HG03521 (cell line): ENCODE measurements around the gene FOSB.
"Not testable (repeated sequence)": the region's sequence is repeated elsewhere in the genome, so short reads cannot be mapped to it uniquely, and the experiment has no call there.

ENCODE experiments used
- ATAC-seq: cut with Tn5 transposase; IDR thresholded peaks from one replicate; pipeline ENCODE4 v1.9.1; 2021; ENCODE audit warnings: mild to moderate bottlenecking, moderate library complexity; ENCODE audit not compliant: unreplicated experiment

The FOSB gene

DNA sequence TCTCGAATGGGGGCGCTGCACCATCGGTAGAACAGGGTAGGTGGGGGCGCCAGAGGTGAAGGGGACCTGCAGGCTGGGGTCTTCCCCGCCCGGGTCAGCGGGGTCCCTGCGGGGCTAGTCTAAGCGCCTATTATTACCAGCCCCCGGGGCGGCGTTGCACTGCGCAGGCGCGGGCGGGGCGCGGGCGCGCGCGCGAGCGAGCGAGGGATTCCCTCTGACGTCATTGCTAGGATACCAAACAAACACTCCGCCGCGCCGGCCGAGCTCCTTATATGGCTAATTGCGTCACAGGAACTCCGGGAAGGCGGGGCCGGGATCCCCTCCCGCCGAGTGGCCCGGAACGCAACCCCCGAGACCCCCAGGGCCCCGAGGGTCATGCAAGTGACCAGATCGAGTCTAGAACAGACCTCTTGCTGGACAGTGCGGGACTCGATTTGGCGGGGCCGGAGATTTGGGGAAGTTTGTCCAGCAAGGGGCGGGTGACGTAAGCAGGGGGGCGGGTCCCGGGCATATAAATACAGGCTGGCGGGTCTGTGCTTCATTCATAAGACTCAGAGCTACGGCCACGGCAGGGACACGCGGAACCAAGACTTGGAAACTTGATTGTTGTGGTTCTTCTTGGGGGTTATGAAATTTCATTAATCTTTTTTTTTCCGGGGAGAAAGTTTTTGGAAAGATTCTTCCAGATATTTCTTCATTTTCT is at the start of gene FOSB:
TSS of gene FOSB (plus strand) at position 541 of the 703 bp plus-strand sequence. CDS start 591 bp downstream, outside the sequence.
- ATAC-seq = peak; percentile 42

DNA sequence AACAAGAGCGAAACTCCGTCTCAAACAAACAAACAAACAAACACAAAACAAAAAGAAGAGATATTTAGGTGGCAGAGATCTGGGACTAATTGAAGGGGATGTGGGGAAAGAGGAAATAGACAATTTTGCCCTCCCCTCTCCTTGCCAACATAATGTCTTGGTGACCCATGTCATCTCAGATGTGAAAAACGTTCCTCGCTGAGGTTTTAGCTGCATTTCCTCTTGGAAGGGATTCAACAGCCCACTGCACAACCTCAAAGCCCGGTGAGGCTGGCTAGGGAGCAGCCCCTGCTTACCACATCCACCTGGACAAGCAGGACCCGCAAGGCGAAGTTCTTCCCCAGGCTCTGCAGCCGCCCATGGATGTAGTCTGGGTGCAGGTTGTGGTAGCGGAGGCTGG is 49.0 kb upstream of the FOSB start:
- no peak for ATAC-seq

DNA sequence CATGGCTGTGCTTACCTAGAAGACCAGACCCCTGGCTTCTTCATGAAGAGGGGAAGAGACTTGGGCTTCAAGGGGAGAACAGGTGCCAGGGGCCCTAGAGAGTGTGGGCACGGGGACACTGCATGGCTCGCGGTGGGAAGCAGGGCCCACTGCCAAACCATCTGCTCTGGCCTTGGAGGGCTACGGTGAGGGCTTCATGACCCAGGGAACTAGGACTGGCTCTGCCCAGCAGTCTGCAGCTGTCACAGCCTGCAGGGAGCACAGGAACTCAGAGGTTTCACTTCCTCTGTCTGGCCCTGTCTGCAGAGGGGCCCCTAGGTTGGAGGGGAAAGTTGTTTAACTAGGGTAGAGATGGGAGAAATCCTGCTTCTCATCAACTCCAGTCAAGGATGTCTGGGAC is 48.4 kb upstream of the FOSB start:
- ATAC-seq = peak; percentile 42

DNA sequence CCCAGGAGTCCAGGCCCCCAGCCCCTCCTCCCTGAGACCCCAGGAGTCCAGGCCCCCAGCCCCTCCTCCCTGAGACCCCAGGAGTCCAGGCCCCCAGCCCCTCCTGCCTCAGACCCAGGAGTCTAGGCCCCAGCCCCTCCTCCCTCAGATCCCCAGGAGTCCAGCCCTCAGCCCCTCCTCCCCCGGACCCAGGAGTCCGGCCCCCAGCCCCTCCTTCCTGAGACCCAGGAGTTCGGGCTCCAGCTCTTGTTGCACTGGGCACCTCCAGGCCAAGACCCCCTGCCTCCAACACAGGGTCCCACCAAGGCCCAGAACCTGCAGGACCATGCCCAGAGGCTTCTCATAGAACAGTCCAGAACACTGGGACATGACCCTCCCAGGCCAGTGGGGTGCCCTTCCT is 47.9 kb upstream of the FOSB start:
- no peak for ATAC-seq

DNA sequence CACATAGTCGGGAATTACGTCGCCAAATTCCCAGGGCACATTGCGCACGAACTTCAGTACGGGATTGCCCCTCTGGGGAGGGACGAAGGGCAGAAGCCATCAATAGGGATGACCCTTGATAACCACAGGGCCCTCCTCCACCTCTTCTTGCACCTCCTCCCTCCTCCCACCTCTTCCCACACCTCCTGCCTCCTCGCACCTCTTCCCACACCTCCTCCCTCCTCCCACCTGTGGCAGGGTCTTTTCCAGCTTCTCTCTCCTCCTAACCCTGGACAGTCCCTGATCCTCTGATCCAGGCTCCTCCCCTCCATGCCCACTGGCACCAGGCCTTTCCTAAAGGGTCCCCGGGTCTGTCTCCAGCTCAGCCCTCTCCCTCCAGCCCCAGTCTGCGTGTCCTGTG is 47.4 kb upstream of the FOSB start:
- ATAC-seq = no peak

DNA sequence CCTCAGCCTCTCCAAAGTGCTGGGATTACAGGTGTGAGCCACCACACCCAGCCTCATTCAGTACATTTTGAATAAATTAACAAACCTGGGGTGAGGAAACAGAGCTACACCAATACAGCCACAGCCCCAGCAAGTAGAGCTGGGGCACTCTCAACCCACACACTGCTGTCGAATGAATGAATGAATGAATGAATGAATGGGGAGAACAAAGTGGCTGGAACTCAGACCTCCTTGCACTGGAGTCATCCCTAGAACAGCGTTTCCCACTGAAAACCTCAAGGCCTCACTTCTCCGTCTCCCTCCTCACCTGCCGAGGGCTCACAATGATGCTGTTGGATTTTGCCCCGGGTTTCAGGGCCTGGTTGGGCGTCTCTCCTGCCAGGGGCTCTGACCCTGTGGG is 46.9 kb upstream of the FOSB start:
- no peak for ATAC-seq

DNA sequence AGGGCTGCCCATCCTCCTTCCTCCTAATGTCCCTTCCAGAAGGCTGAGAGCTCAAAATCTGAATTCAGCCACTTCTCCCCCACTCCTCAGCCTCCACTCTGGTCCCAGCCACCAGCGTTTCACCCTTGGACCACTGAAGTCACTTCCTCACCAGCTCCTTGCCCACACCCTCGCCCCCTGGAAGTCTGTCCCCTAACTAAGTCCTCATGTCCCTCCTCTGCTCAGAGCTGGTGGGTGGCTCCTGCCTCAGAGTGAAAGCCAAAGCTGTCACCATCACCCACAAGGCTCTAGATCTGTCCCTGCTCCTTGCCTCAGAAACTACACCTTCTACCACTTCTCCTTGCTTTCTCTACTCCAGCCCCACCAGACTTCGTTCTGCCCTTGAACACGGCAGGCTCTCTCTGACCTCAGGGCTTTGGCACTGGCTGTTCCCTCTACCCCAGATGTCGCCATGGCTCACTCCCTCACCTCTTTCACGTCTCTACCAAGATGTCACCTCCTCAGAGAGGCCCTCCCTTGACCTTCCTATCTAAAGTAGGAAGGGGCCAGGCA is 45.8 kb upstream of the FOSB start:
- ATAC-seq = no peak

DNA sequence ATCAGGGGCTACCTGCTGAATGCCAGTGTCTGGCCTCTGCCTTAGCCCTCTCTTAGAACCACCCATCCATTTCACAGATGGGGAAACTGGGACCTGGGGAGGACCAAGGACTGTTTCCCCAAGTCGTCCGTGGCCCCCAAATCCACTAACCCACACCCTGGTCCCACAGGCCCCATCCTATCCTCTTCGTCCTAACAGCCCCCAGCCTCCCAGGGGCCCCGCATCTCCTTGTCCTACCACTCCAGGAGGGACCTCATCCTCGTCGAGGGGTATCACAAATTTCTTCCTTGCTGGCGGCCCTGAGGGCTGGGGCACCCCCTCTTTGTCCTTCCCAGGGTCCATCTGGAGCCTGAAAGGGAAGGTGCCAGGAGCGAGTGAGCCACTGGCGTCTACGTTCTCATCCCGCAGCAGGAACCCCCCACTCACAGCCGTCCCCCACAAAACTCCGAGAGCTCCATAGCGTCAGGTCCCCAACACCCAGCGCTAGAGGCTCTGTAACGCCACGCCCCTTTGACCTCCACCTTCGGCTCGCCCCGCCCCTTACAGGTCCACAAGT is 44.7 kb upstream of the FOSB start:
- no peak for ATAC-seq

DNA sequence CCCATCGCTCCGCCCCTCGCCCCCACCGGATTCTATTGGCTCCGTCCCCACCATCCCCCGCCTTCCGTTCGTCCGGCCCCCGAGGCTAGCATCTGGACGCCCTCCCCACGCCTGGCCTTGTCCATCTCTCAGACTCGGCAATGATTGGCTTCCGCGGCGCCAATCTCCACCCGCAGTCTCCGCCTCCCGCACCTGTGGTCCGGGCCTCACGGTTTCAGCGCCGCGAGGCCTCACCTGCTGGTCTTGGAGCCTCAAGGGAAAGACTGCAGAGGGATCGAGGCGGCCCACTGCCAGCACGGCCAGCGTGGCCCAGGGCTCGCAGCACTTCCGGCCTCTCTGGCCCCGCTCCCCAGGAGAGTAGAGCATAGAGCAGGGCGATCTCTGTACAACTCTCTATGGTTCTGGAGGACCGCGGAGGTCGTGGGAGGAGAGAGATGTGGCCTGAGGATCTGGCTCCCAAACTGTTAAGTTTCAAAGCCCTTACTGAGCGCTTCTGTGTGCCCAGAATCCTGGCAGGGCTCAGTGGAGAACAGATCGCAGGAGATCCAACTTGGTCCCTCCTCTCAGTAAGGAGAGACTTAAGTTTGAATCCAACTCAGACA is 44.1 kb upstream of the FOSB start, which contains the start of gene ERCC1:
TSS of gene ERCC1 (minus strand) at position 329 of the 602 bp plus-strand sequence. CDS start 543 bp downstream, outside the sequence.
- peak; percentile 62 for ATAC-seq

DNA sequence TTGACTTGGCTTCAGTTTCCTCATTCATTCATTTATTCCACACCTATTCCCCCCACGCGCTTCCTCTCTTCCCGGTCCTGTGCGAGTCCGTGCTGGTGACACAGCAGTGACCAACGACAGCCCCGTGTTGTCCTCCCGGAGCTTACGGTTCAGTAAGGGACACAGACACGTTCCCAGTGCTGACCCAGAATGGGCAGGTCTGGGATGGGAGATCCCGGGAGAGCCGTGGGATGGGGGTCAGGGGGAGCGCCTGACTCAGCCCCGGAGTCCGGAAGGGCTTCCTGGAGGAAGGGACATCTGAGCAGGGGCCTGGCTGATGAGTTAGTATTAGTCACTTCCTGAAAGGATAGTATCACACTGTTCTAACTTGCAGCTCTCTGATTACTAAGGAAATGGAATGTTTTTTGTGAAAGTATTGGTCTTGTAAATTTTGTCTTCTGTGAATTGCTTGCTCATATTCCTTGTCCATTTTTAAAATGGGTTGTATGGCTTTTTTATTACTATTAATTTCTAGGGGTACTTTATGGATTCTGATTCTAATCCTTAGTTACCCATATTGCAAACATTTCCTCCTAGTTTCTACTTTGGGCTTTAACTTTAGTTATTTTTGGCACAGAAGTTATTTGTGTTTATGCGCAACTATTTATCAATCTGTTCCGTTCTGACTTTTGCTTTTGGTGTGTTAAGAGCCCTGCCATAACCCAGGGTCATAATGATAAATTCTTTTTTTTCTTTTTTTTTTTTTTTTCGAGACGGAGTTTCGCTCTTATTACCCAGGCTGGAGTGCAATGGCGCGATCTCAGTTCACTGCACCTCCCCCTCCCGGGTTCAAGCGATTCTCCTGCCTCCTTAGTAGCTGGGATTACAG is 43.4 kb upstream of the FOSB start:
- no peak for ATAC-seq

DNA sequence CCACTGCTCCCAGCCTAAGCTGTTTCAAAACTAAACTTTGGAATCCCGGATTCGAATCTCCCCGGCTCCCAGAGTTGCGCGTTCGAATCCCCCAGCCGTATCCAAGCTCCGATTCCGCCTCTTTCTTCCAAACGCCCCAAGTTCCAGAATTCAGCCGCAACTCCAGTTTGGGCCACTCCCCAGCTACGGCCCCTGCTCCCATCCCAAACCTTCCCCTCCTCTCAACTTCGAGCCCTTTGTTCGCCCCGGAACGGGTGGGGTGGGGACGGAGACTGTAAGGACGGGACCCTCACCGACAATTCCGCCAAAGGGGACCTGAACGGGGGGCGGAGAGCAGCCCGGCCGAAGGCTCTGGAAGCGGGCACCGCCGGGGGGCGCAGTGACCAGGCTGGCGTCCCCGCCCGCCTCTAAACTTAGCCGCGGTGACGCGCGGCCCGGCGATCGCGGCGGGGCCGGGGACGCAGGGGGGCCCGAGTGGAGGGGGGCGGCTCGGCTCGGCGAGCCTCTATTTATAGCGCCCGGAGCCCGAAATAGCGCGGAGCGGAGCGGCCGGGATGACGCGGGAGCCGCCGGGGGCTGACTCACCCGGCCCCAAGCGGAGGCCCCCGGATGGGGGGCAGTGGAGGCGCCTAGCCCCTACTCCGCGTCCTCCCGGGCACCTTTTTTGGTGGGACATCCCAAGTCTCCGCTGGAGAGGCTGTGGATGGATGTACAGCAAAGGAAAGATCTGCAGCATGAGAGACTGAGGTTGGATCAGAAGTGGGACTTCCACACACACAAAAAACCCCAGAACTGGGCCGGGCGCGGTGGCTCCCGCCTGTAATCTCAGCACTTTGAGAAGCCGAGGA is 39.2 kb upstream of the FOSB start:
- ATAC-seq = no peak

DNA sequence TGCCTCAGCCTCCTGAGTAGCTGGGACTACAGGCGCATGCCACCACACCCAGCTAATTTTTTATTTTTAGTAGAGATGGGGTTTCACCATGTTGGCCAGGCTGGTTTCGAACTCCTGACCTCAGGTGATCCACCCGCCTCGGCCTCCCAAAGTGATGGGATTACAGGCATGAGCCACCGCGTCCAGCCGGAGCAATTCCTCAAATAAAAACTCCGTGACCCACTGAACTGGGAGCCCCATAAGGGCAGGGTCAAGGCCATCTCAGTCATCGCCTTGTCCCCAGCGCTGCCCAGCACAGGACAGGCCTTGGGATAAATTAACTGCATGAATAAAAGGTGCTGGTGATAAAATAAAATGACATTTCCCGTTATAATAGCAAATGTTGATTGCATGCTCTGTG is 37.9 kb upstream of the FOSB start:
- not testable (repeated sequence) for ATAC-seq

DNA sequence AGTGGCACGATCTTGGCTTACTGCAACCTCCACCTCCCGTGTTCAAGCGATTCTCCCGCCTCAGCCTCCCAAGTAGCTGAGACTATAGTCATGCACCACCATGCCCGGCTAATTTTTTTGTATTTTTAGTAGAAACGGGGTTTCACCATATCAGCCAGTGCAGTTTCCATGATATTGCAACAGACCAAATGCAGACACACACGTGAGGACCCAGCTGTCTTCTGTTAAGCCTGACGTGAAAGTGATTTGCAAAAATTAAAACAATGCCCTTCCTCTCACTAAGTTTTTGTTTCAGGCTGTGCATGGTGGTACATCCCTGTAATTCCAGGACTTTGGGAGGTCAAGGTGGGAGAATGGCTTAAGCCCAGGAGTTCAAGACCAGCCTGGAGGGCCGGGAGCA is 36.8 kb upstream of the FOSB start:
- ATAC-seq = not testable (repeated sequence)

DNA sequence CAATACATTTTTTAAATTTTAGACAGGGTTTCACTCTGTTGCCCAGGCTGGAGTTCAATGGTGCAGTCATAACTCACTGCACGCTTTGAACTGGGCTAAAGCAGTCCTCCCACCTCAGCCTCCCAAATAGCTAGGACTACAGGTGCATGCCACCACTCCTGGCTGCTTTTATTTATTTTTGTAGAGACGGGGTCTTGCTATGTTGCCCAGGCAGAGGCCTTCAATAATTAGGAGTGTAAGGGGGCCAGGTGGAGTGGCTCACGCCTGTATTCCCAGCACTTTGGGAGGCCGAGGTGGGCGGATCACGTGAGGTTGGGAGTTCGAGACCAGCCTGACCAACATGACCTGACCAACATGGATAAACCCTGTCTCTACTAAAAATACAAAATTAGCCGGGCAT is 35.3 kb upstream of the FOSB start:
- not testable (repeated sequence) for ATAC-seq

DNA sequence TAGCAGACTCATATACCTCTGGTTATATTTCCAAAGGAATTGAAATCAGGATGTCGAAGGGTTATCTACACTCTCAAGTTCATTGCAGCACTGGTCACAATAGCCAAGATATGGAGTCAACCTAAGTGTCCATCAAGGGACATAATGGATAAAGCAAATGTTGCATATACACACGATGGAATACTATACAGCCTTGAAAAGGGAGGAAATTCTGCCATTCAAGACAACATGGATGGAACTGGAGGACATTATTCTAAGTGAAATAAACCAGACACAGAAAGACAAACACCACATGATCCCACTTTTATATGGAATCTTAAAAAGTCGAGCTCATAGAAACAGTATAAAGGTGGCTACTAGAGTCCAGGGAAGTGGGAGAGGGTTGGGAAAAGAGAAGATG is 30.5 kb upstream of the FOSB start:
- no peak for ATAC-seq

DNA sequence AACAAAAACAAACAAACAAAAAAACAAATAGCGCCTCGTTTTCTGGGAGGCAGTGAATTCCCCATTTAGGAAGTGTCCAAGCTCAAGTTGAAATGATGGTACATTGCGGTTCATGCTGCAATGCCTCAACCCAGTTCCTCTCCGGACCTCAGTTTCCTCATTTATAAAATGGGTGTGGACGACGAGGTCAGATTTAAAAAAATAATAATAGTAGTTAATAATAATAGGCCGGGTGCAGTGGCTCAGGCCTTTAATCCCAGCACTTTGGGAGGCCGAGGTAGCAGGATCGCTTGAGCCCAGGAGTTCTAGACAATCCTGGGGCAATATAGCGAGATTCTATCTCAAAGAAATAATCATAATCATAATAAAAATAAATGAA is 28.6 kb upstream of the FOSB start:
- no peak for ATAC-seq

DNA sequence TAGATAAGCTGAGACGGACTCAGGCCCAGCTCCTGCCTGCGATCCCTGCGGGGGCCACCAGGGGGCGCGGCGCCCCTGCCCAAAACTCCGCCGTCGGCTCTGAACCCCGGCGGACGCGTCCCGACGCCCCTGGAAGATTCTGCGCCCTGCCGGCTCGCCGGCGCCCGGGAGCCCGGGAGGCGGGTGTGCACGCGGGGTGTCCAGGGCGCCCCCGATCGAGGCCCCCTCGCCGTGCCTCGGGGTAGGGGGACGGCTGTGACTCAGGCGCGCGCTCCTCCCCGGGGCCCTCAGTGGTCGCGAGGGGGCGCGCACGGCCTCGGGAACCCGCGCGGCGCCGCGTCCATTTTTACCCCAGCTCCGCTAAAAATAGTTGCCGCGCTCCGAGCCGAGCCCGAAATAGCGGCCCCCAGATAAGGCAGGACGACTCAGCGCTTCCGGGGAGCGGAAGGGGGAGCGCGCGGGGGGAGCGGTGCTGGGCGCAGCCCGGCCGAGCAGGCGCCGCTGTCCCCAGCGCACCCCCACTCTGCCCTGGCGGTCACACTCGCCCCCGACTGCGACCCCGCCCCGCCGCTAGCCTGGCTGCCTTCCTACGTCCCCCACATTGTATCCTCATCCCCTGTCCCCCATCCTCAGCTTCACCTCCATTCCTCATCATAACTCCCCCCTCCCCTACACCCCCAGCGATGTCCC is 28.1 kb upstream of the FOSB start:
- peak; percentile 59 for ATAC-seq

DNA sequence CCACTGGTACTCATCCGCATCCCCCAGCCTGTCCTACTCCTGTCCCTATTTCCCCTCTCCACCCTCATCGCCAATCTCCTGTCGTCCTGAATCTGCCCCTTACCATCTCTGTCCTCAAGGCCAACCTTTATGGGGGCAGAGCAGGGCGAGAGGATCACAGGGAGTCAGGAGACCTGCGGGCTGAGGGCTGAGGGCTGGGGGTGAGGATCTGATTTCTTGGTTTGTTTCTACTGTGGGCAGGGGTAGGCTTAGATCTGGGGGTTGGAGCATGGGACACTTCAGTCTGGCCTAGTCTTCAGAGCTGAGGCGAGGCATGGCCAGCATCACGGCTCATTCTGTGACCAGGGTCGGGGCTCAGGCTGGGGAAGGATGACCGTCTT is 27.5 kb upstream of the FOSB start:
- ATAC-seq = no peak

DNA sequence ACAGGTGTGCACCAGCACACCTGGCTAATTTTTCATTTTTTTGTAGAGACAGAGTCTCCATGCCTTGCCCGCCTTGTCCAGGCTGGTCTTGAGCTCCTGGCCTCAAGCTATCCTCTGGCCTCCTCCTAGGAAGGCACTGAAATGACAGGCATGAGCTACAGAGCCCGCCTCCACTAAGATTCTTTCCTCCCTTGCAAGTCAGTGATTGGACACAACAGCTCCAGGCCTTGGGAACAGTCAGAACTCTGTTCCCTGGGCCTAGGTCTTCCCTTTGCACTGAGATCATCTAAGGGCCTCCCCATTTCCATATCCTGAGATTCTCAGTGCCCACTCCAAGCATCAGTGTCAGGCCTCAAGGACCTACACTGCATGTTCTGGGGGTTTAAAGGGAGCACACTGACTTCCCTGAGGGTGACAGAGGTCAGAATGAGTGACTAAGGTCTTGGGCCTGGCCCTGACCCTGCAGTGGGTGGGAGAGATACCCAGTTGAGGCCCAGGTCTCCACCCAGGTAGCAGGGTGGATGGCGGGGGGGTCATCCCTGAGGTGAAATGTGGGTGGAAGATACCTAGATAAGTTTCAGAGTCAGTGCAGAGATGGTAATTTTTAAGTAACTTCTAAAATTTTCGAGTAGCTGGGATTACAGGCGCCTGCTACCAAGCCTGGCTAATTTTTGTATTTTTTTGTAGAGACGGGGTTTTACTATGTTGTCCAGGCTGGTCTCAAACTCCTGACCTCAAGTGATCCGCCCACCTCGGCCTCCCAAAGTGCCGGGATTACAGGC is 26.7 kb upstream of the FOSB start:
- no peak for ATAC-seq
